Mucosa of rectum (tissue), 2 donors: Measurements from ENCODE around the gene NRXN3.
A peak's percentile ranks its signal among the peaks of the same experiment; 100 is the strongest.

ENCODE experiments used
- H3K27ac ChIP-seq, 2 donors: one replicate each; pipeline ENCODE4 v1.7.0; 2013; ENCODE audit warnings: inconsistent platforms in 2 of 2, low read depth in 2 of 2, low read length in 2 of 2
- H3K27me3 ChIP-seq, 2 donors: one replicate each; pipeline ENCODE4 v1.7.0; 2013; ENCODE audit warnings: low read length in 2 of 2; ENCODE audit not compliant: control insufficient read depth in 2 of 2, insufficient read depth in 2 of 2
- H3K36me3 ChIP-seq, 2 donors: one replicate each; pipeline ENCODE4 v1.7.0; 2013; ENCODE audit warnings: low read length in 2 of 2; ENCODE audit not compliant: control insufficient read depth in 2 of 2, insufficient read depth in 2 of 2
- H3K4me1 ChIP-seq, 2 donors: one replicate each; pipeline ENCODE4 v1.7.0; 2013; ENCODE audit warnings: low read length in 2 of 2, mild to moderate bottlenecking in 1 of 2; ENCODE audit not compliant: control insufficient read depth in 2 of 2, insufficient read depth in 2 of 2
- H3K4me3 ChIP-seq, 2 donors: one replicate each; pipeline ENCODE4 v1.7.0; 2013; ENCODE audit warnings: low read length in 2 of 2
- H3K9ac ChIP-seq, 2 donors: one replicate each; pipeline ENCODE4 v1.7.0; 2013; ENCODE audit warnings: low read length in 2 of 2, low read depth in 1 of 2, mild to moderate bottlenecking in 1 of 2
- H3K9me3 ChIP-seq, 2 donors: one replicate each; pipeline ENCODE4 v1.7.0; 2013; ENCODE audit warnings: low read length in 2 of 2; ENCODE audit not compliant: control insufficient read depth in 2 of 2
- donor health status: healthy.
- donor health status: Normal muscosa, but diverticular disease.

Gene NRXN3

DNA sequence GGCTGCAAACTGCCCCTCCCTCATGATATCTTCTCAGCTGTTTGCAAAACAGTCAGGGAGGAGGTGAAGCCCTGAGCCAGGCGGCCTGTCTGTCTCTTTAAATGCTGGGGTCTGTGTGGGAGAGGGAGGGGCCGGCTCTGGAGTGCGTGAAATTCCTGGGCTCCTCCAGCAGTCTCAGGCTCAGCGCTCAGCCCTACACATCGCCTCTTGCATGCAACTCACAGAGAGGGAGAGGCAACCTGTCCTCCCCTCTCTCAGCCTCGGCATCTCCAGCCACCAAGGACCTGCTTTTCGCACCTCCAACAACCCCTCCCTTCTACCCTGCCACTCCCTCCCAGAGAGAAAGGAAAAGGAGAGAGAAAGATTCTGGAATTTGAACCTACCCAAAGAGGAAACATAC is at the start of gene NRXN3:
Gene NRXN3, plus strand, starts transcription at position 171 of the 400 bp plus-strand sequence. CDS start 72,721 bp downstream, outside the sequence.
- H3K36me3 ChIP-seq, result no peaks in the 10 kb centered on the region
- peak within 1 kb of the TSS in 1 of 2 donors; percentile 20 for H3K4me3 ChIP-seq
- no peak within 1 kb of the TSS for H3K27ac ChIP-seq
- H3K4me1 ChIP-seq, result peaks cover 0 to 4% of the 10 kb centered on the region in 2 donors
- H3K9me3 ChIP-seq, result no peaks in the 10 kb centered on the region
- no peak within 1 kb of the TSS for H3K9ac ChIP-seq
- no peaks in the 10 kb centered on the region for H3K27me3 ChIP-seq

- Histone ChIP-seq H3K36me3 (no peaks in the 10 kb centered on the region), H3K4me3 (no peak overlapping the region), H3K4me1 (no peaks in the 10 kb centered on the region), H3K9ac (no peak overlapping the region), H3K27ac (no peak overlapping the region), H3K27me3 (no peaks in the 10 kb centered on the region), H3K9me3 (no peaks in the 10 kb centered on the region)
Observed at GRCh38 chr14:78122436-78122835, 47.7 kb upstream of the NRXN3 start.

DNA sequence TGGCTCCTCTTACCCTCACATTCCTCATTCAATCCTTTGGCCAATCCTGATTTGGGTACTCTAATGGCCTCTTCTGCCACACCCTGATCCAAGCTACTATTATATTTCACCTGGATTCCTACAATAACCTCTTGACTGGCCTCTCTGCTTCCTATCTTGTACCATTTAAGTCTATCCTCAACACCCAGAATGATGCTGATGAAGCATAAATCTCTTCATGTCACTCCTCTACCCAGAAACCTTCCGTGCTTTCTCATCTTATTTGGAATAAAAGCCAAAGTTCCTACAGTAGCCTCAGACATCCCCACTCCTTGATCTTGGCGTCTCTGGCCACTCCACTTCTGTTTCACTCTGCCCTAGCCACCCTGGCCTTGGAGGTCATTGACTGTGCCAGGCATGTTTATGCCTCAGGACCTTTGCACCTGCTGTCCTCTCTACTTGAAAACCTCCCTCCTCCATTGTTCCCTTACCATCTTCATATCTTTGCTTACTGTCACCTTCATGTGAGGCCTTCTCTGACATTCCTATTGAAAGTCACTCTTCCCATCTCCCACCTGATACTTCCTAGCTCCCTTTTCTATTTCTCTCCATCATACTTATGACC is 46.4 kb upstream of the NRXN3 start:
- no peak overlapping the region for H3K9ac ChIP-seq

DNA sequence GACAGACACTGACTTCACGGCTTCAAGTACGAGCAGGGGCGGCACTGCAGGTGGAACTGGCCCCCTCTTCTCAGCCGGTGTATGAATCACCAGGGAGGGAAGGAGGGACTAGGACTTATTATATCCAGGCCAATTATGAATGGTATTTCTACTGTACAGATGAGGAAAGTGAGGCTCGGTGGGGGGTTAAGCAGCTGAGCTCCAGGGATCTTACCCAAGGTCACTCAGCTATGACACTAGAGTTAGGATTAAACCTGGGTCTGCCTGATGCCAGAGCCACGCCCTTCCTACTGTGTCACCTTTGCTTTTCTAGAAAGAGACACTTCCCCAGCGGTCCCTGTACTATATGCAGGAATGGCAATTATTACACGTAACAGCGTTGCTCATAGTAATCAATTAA is 42.2 kb upstream of the NRXN3 start:
- Histone ChIP-seq H3K9ac (no peak overlapping the region), H3K36me3 (no peaks in the 10 kb centered on the region), H3K4me1 (no peaks in the 10 kb centered on the region), H3K27ac (no peak overlapping the region), H3K9me3 (no peaks in the 10 kb centered on the region), H3K4me3 (no peak overlapping the region), H3K27me3 (no peaks in the 10 kb centered on the region)

More for the DNA sequence above, 46.4 kb upstream of the NRXN3 start:
- H3K27ac ChIP-seq, result no peak overlapping the region
- no peaks in the 10 kb centered on the region for H3K27me3 ChIP-seq
- H3K36me3 ChIP-seq, result no peaks in the 10 kb centered on the region
- H3K4me1 ChIP-seq, result no peaks in the 10 kb centered on the region
- no peaks in the 10 kb centered on the region for H3K9me3 ChIP-seq
- no peak overlapping the region for H3K4me3 ChIP-seq

DNA sequence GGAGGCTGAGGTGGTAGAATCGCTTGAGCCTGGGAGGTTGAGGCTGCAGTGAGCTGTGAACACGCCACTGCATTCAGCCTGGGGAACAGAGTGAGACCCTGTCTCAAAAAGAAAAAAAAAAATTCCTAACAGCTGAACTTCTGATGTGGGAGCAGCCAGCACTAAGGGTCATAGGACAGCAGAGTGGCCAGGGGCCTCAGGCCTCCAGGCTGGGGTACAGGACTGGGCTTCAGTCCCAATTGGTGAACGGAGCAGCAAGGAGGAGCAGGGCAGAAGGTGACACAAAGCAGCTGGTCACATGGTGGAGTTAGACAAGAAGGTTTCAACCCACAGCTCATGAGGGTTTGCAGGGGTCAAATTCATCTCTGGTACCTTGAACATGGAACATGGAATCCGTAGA is 40.8 kb upstream of the NRXN3 start:
- Histone ChIP-seq H3K9ac (no peak overlapping the region), H3K9me3 (no peaks in the 10 kb centered on the region), H3K4me1 (no peaks in the 10 kb centered on the region), H3K4me3 (no peak overlapping the region), H3K27me3 (no peaks in the 10 kb centered on the region), H3K27ac (no peak overlapping the region), H3K36me3 (no peaks in the 10 kb centered on the region)

DNA sequence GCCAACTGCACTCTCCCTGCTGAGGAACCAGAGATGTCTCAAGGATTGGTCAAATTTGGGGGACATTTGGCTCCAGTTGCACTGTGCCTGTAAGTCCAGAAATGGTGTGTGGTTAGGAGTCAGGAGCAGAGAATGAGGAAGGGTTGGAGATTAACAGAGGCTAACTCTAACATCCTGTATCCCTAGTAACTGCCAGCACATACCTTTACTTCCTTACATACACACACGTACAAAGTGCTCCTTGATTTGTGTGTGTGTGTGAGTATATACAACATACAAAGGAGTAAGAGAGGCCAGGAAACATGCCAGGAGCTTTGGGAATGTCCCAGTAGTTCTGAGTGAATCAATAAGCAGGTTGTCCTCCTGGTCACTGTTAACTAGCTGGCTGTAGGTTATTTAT is 39.8 kb upstream of the NRXN3 start:
- Histone ChIP-seq H3K36me3 (no peaks in the 10 kb centered on the region), H3K4me1 (no peaks in the 10 kb centered on the region), H3K27me3 (no peaks in the 10 kb centered on the region), H3K9me3 (no peaks in the 10 kb centered on the region), H3K27ac (no peak overlapping the region), H3K4me3 (no peak overlapping the region), H3K9ac (no peak overlapping the region)

DNA sequence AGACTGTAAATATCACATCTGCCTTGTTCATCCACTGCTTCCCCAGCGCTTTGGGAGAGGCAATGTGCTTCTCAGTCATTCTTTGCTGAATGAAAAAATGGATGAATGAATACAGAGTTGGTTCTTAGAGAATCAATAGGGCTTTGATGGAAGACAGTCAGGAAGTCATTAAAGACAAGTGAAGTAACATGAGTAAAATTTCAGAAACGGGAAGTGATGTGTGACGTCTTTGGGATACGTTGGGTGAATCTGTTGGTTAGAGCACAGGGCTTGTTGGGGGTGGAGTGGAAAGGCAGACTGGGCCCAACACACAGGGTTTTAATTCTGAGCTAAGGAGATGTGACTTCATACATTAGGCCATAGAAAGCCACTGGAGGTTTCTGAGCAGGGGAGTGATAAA is 39.0 kb upstream of the NRXN3 start:
- no peaks in the 10 kb centered on the region for H3K36me3 ChIP-seq
- H3K27me3 ChIP-seq, result no peaks in the 10 kb centered on the region
- H3K4me3 ChIP-seq, result no peak overlapping the region
- H3K27ac ChIP-seq, result no peak overlapping the region
- no peaks in the 10 kb centered on the region for H3K4me1 ChIP-seq
- H3K9ac ChIP-seq, result no peak overlapping the region
- no peaks in the 10 kb centered on the region for H3K9me3 ChIP-seq

DNA sequence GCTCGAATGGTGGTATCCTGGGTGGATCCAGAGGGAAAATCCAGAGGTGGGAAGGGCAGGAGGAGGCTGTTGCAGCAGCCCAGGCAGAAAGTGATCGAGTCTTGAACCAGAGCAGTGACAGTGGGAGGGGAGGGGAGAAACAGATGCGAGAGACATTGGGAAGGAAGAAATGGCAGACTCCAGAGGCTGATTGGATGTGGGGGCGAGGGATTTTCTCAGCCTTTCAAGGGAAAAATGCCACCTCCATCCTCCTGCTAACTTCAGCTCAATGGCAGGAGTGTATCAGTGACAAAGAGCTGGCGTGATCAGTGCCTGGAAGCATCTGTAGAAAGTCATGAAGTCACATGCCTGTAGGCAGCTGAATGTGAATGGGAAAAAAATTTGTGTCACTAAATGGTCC is 38.6 kb upstream of the NRXN3 start:
- Histone ChIP-seq H3K4me1 (no peaks in the 10 kb centered on the region), H3K9me3 (no peaks in the 10 kb centered on the region), H3K27me3 (no peaks in the 10 kb centered on the region), H3K9ac (no peak overlapping the region), H3K27ac (no peak overlapping the region), H3K4me3 (no peak overlapping the region), H3K36me3 (no peaks in the 10 kb centered on the region)

GRCh38 chr14:78135450-78135891 is 34.7 kb upstream of the NRXN3 start:
- Histone ChIP-seq H3K36me3 (no peaks in the 10 kb centered on the region), H3K4me3 (no peak overlapping the region), H3K27ac (no peak overlapping the region), H3K9ac (no peak overlapping the region), H3K4me1 (no peaks in the 10 kb centered on the region), H3K9me3 (no peaks in the 10 kb centered on the region), H3K27me3 (no peaks in the 10 kb centered on the region)

GRCh38 chr14:78136695-78137094 is 33.5 kb upstream of the NRXN3 start:
- Histone ChIP-seq H3K36me3 (no peaks in the 10 kb centered on the region), H3K9me3 (no peaks in the 10 kb centered on the region), H3K9ac (no peak overlapping the region), H3K4me3 (no peak overlapping the region), H3K27me3 (no peaks in the 10 kb centered on the region), H3K4me1 (no peaks in the 10 kb centered on the region), H3K27ac (no peak overlapping the region)

DNA sequence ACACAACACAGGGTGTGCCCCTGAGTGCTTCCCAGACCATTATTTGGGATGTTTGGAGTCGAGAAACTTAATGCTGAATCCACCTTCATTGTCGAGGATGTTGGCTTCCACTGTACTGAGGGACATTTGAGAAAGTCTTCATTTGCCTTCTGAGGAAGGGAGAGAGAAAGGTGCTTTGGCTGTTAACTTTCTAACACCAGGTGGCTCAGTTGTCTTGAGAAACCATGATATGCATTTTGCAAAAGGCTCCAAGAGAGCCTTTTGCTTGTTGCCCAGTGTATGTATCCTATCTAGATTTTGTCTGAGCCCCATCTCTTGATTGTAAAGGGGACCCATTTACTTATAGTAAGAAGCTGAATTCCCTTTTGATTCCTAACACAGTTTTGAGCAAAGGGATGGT is 28.6 kb upstream of the NRXN3 start:
- Histone ChIP-seq H3K27me3 (no peaks in the 10 kb centered on the region), H3K36me3 (no peaks in the 10 kb centered on the region), H3K4me1 (no peaks in the 10 kb centered on the region), H3K4me3 (no peak overlapping the region), H3K9me3 (no peaks in the 10 kb centered on the region), H3K9ac (no peak overlapping the region), H3K27ac (no peak overlapping the region)
